ENCODE measurements around the gene PRKACB. TPM values are rescaled to one million over a fixed set of nuclear protein-coding genes. Genes with fewer than 3 reads are reported as not detected.

PRKACB gene
- total RNA-seq, 1 experiment from 2014 or later, result 135 TPM

DNA sequence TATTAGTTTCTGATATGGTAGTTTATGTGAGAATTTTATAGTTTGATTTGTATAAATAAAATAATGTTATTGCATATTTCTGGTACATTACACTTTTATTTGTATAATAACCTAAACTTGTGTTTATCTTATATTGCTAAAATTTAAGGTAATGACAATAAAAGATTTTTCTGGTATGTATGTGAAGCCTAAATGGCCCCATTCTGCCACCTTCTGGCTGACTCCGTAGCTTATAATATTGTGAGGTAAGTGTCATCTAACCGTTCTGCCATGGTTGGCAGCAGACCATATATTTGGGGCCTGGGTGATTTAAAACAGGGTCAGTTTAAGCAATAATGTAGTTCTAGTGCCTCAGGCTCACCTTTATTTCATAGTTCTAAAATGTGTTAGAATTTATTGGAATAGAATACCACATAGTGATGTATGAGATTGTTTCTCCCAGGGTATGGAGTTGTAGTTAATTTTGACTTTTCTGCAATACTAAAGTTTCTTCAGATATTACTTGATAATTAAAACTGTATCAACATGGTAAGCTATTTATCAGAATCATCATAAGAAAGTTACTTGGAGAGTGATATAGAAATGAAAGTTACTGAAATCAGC is 21.2 kb upstream of the PRKACB start:
- Histone ChIP-seq H3K79me2 (ENCODE audit: insufficient read depth, low read length) (no peaks in the 10 kb centered on the region), H3K27me3 (ENCODE audit: insufficient read depth, low read length) (no peaks in the 10 kb centered on the region), H3K4me2 (ENCODE audit: low read length) (no peak overlapping the region), H4K20me1 (ENCODE audit: insufficient read depth) (no peaks in the 10 kb centered on the region), H2AFZ (ENCODE audit: low read depth, low read length, poor library complexity, severe bottlenecking) (no peak overlapping the region), H3K27ac (ENCODE audit: low read depth, low read length) (no peak overlapping the region), H3K9ac (ENCODE audit: low read length) (no peak overlapping the region), H3K9me2 (ENCODE audit: insufficient read depth) (no peaks in the 10 kb centered on the region), H3K4me3 (replicated peaks in 1 of 2; ENCODE audit: low read depth in 1 of 2, low read length in 2 of 2) (no peak overlapping the region), H3K4me1 (ENCODE audit: control insufficient read depth in 1 of 2, insufficient read depth in 2 of 2, low read length in 2 of 2) (peaks cover 0 to 3% of the 10 kb centered on the region in 2 experiments; a peak in 1 of 4 replicates), H3K36me3 (ENCODE audit: control insufficient read depth in 1 of 2, insufficient read depth in 2 of 2, low read length in 2 of 2) (no peaks in the 10 kb centered on the region), H3K9me3 (ENCODE audit: control insufficient read depth in 1 of 2, insufficient read depth in 1 of 2, low read depth in 1 of 2, low read length in 2 of 2) (no peaks in the 10 kb centered on the region)
- CTCF ChIA-PET, result interaction anchor here (0.7 to 2.8 kb wide), 6 partner anchors 9 to 218 kb away, joined by 3 to 23 read pairs (median 4); no protein-coding TSS in a partner anchor
- ATAC-seq (peak; percentile 80), DNase-seq (ENCODE audit: low read depth, low spot score) (no peak)
- no TSS peak for BruUV-seq (replicated peaks)
- POLR2A ChIA-PET, result no interaction called here
- intact Hi-C loops (cut with micrococcal nuclease), result loop anchor here (1.0 kb wide), 2 partner anchors 192 to 218 kb away; no protein-coding TSS in a partner anchor
- TF ChIP-seq SP1 (IDR thresholded peaks at IDR 0.05; ENCODE audit: low read depth) (no peak), POLR2AphosphoS5 (IDR thresholded peaks at IDR 0.05; ENCODE audit: low read depth, low read length) (no peak), ZFX (IDR thresholded peaks at IDR 0.05) (no peak), RAD21 (IDR thresholded peaks at IDR 0.05; ENCODE audit: low read depth) (peak; percentile 87), EZH2phosphoT487 (IDR thresholded peaks at IDR 0.05; ENCODE audit: borderline replicate concordance) (no peak), TCF7L2 (IDR thresholded peaks at IDR 0.05; ENCODE audit: borderline replicate concordance, extremely low read depth, insufficient read depth, insufficient read length) (no peak), CEBPB (IDR thresholded peaks at IDR 0.05; ENCODE audit: low read depth) (no peak; the same call in 1 of the 2 replicates), SRF (IDR thresholded peaks at IDR 0.05; ENCODE audit: low read depth) (no peak), JUND (IDR thresholded peaks at IDR 0.05) (no peak), EGR1 (IDR thresholded peaks at IDR 0.05; ENCODE audit: low read depth) (no peak), YY1 (IDR thresholded peaks at IDR 0.05; ENCODE audit: extremely low read depth, insufficient replicate concordance, low read depth, low read length) (no peak)
- TF ChIP-seq, protein P1, sequence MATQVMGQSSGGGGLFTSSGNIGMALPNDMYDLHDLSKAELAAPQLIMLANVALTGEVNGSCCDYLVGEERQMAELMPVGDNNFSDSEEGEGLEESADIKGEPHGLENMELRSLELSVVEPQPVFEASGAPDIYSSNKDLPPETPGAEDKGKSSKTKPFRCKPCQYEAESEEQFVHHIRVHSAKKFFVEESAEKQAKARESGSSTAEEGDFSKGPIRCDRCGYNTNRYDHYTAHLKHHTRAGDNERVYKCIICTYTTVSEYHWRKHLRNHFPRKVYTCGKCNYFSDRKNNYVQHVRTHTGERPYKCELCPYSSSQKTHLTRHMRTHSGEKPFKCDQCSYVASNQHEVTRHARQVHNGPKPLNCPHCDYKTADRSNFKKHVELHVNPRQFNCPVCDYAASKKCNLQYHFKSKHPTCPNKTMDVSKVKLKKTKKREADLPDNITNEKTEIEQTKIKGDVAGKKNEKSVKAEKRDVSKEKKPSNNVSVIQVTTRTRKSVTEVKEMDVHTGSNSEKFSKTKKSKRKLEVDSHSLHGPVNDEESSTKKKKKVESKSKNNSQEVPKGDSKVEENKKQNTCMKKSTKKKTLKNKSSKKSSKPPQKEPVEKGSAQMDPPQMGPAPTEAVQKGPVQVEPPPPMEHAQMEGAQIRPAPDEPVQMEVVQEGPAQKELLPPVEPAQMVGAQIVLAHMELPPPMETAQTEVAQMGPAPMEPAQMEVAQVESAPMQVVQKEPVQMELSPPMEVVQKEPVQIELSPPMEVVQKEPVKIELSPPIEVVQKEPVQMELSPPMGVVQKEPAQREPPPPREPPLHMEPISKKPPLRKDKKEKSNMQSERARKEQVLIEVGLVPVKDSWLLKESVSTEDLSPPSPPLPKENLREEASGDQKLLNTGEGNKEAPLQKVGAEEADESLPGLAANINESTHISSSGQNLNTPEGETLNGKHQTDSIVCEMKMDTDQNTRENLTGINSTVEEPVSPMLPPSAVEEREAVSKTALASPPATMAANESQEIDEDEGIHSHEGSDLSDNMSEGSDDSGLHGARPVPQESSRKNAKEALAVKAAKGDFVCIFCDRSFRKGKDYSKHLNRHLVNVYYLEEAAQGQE (IDR thresholded peaks at IDR 0.05; ENCODE audit: low read depth), result no peak
- TF ChIP-seq, protein P2, sequence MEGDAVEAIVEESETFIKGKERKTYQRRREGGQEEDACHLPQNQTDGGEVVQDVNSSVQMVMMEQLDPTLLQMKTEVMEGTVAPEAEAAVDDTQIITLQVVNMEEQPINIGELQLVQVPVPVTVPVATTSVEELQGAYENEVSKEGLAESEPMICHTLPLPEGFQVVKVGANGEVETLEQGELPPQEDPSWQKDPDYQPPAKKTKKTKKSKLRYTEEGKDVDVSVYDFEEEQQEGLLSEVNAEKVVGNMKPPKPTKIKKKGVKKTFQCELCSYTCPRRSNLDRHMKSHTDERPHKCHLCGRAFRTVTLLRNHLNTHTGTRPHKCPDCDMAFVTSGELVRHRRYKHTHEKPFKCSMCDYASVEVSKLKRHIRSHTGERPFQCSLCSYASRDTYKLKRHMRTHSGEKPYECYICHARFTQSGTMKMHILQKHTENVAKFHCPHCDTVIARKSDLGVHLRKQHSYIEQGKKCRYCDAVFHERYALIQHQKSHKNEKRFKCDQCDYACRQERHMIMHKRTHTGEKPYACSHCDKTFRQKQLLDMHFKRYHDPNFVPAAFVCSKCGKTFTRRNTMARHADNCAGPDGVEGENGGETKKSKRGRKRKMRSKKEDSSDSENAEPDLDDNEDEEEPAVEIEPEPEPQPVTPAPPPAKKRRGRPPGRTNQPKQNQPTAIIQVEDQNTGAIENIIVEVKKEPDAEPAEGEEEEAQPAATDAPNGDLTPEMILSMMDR (IDR thresholded peaks at IDR 0.05 in 2 of 3, conservative IDR thresholded peaks at IDR 0.05 in 1 of 3; ENCODE audit: borderline replicate concordance in 1 of 3, insufficient read depth in 1 of 3, low read depth in 2 of 3, low read length in 2 of 3), result peak; percentile 61 to 82 (median 78)
- TF ChIP-seq, protein P3, sequence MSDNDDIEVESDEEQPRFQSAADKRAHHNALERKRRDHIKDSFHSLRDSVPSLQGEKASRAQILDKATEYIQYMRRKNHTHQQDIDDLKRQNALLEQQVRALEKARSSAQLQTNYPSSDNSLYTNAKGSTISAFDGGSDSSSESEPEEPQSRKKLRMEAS (IDR thresholded peaks at IDR 0.05), result no peak
- RAD21 ChIA-PET (ENCODE audit: low non-redundant PET in 1 of 2, low total read pairs in 2 of 2, uncharacterized antibody in 2 of 2, unreplicated experiment in 2 of 2), result interaction anchor here (0.9 to 1.0 kb wide), 2 partner anchors 190 to 191 kb away, joined by 3 to 6 read pairs; no protein-coding TSS in a partner anchor

Data from HCT116 (cell line).